Measurements from ENCODE around the gene SH3BGRL3.
"Not testable (repeated sequence)": the region's sequence is repeated elsewhere in the genome, so short reads cannot be mapped to it uniquely, and the experiment has no call there.

The SH3BGRL3 gene

GRCh38 chr1:26318338-26319064 is 38.6 kb downstream of the SH3BGRL3 start:
- no peak for DNase-seq

GRCh38 chr1:26320896-26321295 is 41.0 kb downstream of the SH3BGRL3 start:
- no peak for DNase-seq

GRCh38 chr1:26321315-26322041 is 41.6 kb downstream of the SH3BGRL3 start:
- peak; percentile 38 for DNase-seq

GRCh38 chr1:26322042-26322331 is 42.1 kb downstream of the SH3BGRL3 start:
- no peak for DNase-seq

- DNase-seq = no peak
These were observed 43.5 kb downstream of the SH3BGRL3 start for GRCh38 chr1:26323382-26323781.

- DNase-seq = no peak
These were observed 44.7 kb downstream of the SH3BGRL3 start for GRCh38 chr1:26324550-26324949.

GRCh38 chr1:26327956-26328362 is 48.1 kb downstream of the SH3BGRL3 start:
- peak; percentile 93 for DNase-seq

- DNase-seq = no peak
These were observed 48.7 kb downstream of the SH3BGRL3 start for GRCh38 chr1:26328597-26328996.

- not testable (repeated sequence) for DNase-seq
These were observed 49.5 kb downstream of the SH3BGRL3 start for GRCh38 chr1:26329380-26329779.

GRCh38 chr1:26330276-26330675 is 50.4 kb downstream of the SH3BGRL3 start:
- no peak for DNase-seq
